GM21717 (cell line): ENCODE results near the gene SPRED1.

ENCODE experiments used
- ATAC-seq: cut with Tn5 transposase; IDR thresholded peaks from one replicate; pipeline ENCODE4 v1.9.1; 2021; ENCODE audit warnings: mild to moderate bottlenecking, moderate library complexity; ENCODE audit not compliant: unreplicated experiment

SPRED1 gene

GRCh38 chr15:38335116-38335515, 82.5 kb downstream of the SPRED1 start:
- no peak for ATAC-seq

GRCh38 chr15:38344351-38344750, 91.7 kb downstream of the SPRED1 start:
- ATAC-seq, result no peak

- ATAC-seq, result no peak
Observed at GRCh38 chr15:38349251-38349650, 96.6 kb downstream of the SPRED1 start.

- ATAC-seq, result no peak
Observed at GRCh38 chr15:38351466-38351865, 98.8 kb downstream of the SPRED1 start.

- no peak for ATAC-seq
Observed at GRCh38 chr15:38354315-38354929, 101.8 kb downstream of the SPRED1 start.

GRCh38 chr15:38362355-38362754, 109.7 kb downstream of the SPRED1 start:
- no peak for ATAC-seq

GRCh38 chr15:38367476-38367875, 114.8 kb downstream of the SPRED1 start:
- ATAC-seq, result no peak

GRCh38 chr15:38369936-38370478, 117.4 kb downstream of the SPRED1 start:
- ATAC-seq, result no peak

GRCh38 chr15:38373016-38373415, 120.4 kb downstream of the SPRED1 start:
- ATAC-seq, result no peak

- ATAC-seq, result no peak
Observed at GRCh38 chr15:38374029-38374428, 121.4 kb downstream of the SPRED1 start.

- ATAC-seq, result no peak
Observed at GRCh38 chr15:38374556-38374955, 121.9 kb downstream of the SPRED1 start.

GRCh38 chr15:38376081-38376480, 123.4 kb downstream of the SPRED1 start:
- no peak for ATAC-seq

- no peak for ATAC-seq
Observed at GRCh38 chr15:38377636-38378035, 125.0 kb downstream of the SPRED1 start.

- ATAC-seq, result no peak
Observed at GRCh38 chr15:38378161-38378560, 125.5 kb downstream of the SPRED1 start.

GRCh38 chr15:38389924-38390542, 137.4 kb downstream of the SPRED1 start:
- no peak for ATAC-seq

GRCh38 chr15:38391191-38391590, 138.6 kb downstream of the SPRED1 start:
- no peak for ATAC-seq

- no peak for ATAC-seq
Observed at GRCh38 chr15:38398134-38398533, 145.5 kb downstream of the SPRED1 start.

GRCh38 chr15:38401106-38401505, 148.5 kb downstream of the SPRED1 start:
- ATAC-seq, result no peak

- ATAC-seq, result no peak
Observed at GRCh38 chr15:38401701-38402100, 149.1 kb downstream of the SPRED1 start.

- no peak for ATAC-seq
Observed at GRCh38 chr15:38406436-38406835, 153.8 kb downstream of the SPRED1 start.
